Measurements from ENCODE around the gene CCNK. TPM values are rescaled to one million over a fixed set of nuclear protein-coding genes. Genes with fewer than 3 reads are reported as not detected.

Gene CCNK
- total and polyA plus RNA-seq, 2 experiments from 2014 or later: 20.9 TPM

DNA sequence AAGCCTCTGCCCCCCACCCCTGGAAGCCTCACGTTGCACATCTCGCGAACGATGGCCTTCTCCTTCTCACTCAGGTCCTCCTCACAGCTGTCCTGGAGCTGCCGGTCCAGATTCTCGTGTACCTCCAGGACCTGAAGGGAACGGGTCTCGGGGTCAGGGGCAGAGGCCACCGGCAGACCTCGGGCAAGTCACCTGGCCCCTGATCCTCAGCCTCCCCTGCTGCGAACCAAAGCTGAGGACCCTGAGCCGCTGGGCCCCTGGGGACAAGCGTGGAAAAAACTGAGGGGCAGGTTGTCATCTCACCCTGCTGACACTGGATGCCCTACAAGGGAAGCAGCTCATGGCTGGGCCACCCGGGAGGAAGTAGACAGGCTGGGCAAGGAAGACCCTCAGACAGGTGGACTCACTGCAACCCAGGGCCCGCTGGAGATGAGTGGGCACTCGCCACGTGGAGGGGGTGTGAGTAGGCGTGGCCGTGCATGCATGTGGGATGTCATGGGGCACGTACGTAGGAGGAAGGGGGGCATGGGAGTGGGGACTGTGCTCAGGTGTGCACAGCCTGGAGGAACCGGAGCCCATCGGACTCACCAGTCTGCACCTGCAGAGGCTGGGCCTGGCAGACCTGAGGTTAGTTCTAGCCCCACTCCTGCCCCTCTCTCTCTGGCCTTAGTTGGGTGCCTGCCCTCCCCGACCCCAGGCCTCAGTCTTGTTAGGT, 35.1 kb downstream of the CCNK start:
- Histone ChIP-seq H3K9me3 (ENCODE audit: low read depth) (no peaks in the 10 kb centered on the region), H3K4me3 (no peak overlapping the region), H3K36me3 (ENCODE audit: low read depth) (0 out of 2 replicates have a peak, but pooled peaks cover 3% of the 10 kb centered on the region), H4K20me1 (ENCODE audit: insufficient read depth) (no peaks in the 10 kb centered on the region), H3K4me2 (ENCODE audit: unreplicated experiment) (no peak overlapping the region), H3F3A (ENCODE audit: insufficient read depth) (peaks cover 6% of the 10 kb centered on the region; the same call in 1 of the 2 replicates), H3K27me3 (replicated peaks; ENCODE audit: insufficient read depth) (no peaks in the 10 kb centered on the region), H3K4me1 (ENCODE audit: insufficient read depth) (peaks cover 8% of the 10 kb centered on the region), H3K9me2 (ENCODE audit: insufficient read depth) (no peaks in the 10 kb centered on the region), H3K9ac (no peak overlapping the region), H3K27ac (no peak overlapping the region), H3K79me2 (ENCODE audit: insufficient read depth) (no peaks in the 10 kb centered on the region), H2AFZ (no peak overlapping the region)
- DNase-seq: no peak
- WGBS, 2 experiments (ENCODE audit: low coverage in 1 of 2, low lambda C conversion rate in 2 of 2, missing lambda C conversion rate in 2 of 2): 61 to 63% methylated on average over 22 to 24 of the region's 24 CpGs
- TF ChIP-seq EZH2 (IDR thresholded peaks at IDR 0.05; ENCODE audit: insufficient read depth, poor library complexity, severe bottlenecking) (no peak), EZH2phosphoT487 (IDR thresholded peaks at IDR 0.05; ENCODE audit: insufficient read depth, low read depth) (no peak)
- in situ Hi-C loops (cut with MboI): no loop called here

GRCh38 chr14:99516871-99517642, 35.8 kb downstream of the CCNK start:
- no peak for DNase-seq
- H4K20me1 ChIP-seq (ENCODE audit: insufficient read depth): no peaks in the 10 kb centered on the region
- WGBS, 2 experiments (ENCODE audit: low coverage in 1 of 2, low lambda C conversion rate in 2 of 2, missing lambda C conversion rate in 2 of 2): 83 to 85% methylated on average over 14 of the region's 14 CpGs
- H3K9ac ChIP-seq: no peak overlapping the region
- no peaks in the 10 kb centered on the region for H3K9me3 ChIP-seq (ENCODE audit: low read depth)
- in situ Hi-C loops (cut with MboI): no loop called here
- no peak overlapping the region for H2AFZ ChIP-seq
- H3F3A ChIP-seq (ENCODE audit: insufficient read depth): 0 out of 2 replicates have a peak, but pooled peaks cover 4% of the 10 kb centered on the region
- no peak overlapping the region for H3K4me2 ChIP-seq (ENCODE audit: unreplicated experiment)
- TF ChIP-seq EZH2 (IDR thresholded peaks at IDR 0.05; ENCODE audit: insufficient read depth, poor library complexity, severe bottlenecking) (no peak), EZH2phosphoT487 (IDR thresholded peaks at IDR 0.05; ENCODE audit: insufficient read depth, low read depth) (no peak)
- H3K4me1 ChIP-seq (ENCODE audit: insufficient read depth): peaks cover 2% of the 10 kb centered on the region
- H3K27me3 ChIP-seq (replicated peaks; ENCODE audit: insufficient read depth): no peaks in the 10 kb centered on the region
- no peak overlapping the region for H3K4me3 ChIP-seq
- 0 out of 2 replicates have a peak, but pooled peaks cover 3% of the 10 kb centered on the region for H3K36me3 ChIP-seq (ENCODE audit: low read depth)
- no peaks in the 10 kb centered on the region for H3K9me2 ChIP-seq (ENCODE audit: insufficient read depth)
- H3K79me2 ChIP-seq (ENCODE audit: insufficient read depth): no peaks in the 10 kb centered on the region
- no peak overlapping the region for H3K27ac ChIP-seq

- no peaks in the 10 kb centered on the region for H3K9me3 ChIP-seq (ENCODE audit: low read depth)
- no peaks in the 10 kb centered on the region for H3K9me2 ChIP-seq (ENCODE audit: insufficient read depth)
- no peak overlapping the region for H3K9ac ChIP-seq
- in situ Hi-C loops (cut with MboI): no loop called here
- H3K27me3 ChIP-seq (replicated peaks; ENCODE audit: insufficient read depth): no peaks in the 10 kb centered on the region
- no peaks in the 10 kb centered on the region for H3K36me3 ChIP-seq (ENCODE audit: low read depth)
- no peak for TF ChIP-seq EZH2phosphoT487 (IDR thresholded peaks at IDR 0.05; ENCODE audit: insufficient read depth, low read depth)
- TF ChIP-seq EZH2 (IDR thresholded peaks at IDR 0.05; ENCODE audit: insufficient read depth, poor library complexity, severe bottlenecking): no peak
- H3K27ac ChIP-seq: no peak overlapping the region
- H3K4me1 ChIP-seq (ENCODE audit: insufficient read depth): peaks cover 9% of the 10 kb centered on the region
- no peak overlapping the region for H3K4me2 ChIP-seq (ENCODE audit: unreplicated experiment)
- H3F3A ChIP-seq (ENCODE audit: insufficient read depth): no peaks in the 10 kb centered on the region
- no peak for DNase-seq
- H4K20me1 ChIP-seq (ENCODE audit: insufficient read depth): no peaks in the 10 kb centered on the region
- WGBS, 2 experiments (ENCODE audit: low coverage in 1 of 2, low lambda C conversion rate in 2 of 2, missing lambda C conversion rate in 2 of 2): 49 to 55% methylated on average over 13 to 16 of the region's 16 CpGs
- no peaks in the 10 kb centered on the region for H3K79me2 ChIP-seq (ENCODE audit: insufficient read depth)
- no peak overlapping the region for H3K4me3 ChIP-seq
- H2AFZ ChIP-seq: no peak overlapping the region
Observed at GRCh38 chr14:99517643-99518381, 36.6 kb downstream of the CCNK start.
